Coronary artery (tissue), 2 donors: ENCODE results near the gene KIAA1755.
A peak's percentile ranks its signal among the peaks of the same experiment; 100 is the strongest.

Experiments used
- DNase-seq: peaks from one replicate; pipeline ENCODE4 v3.0.0-alpha.2; 2017; ENCODE audit warnings: low spot score
- H3K27ac ChIP-seq, 2 donors: fragments of 200-600 bp; sonication (generic); one replicate each; pipeline ENCODE4 v1.5.1; 2016 to 2019
- H3K4me3 ChIP-seq: fragments of 200-600 bp; sonication (generic); 2 replicates; pipeline ENCODE4 v1.5.1; 2016; ENCODE audit warnings: mild to moderate bottlenecking, moderate library complexity
- TF ChIP-seq, protein P1 (sequence below): fragments of 200-600 bp; sonication (generic); IDR thresholded peaks from one replicate; pipeline ENCODE4 v1.5.1; 2019; ENCODE audit warnings: antibody characterized with exemption

Gene KIAA1755

DNA sequence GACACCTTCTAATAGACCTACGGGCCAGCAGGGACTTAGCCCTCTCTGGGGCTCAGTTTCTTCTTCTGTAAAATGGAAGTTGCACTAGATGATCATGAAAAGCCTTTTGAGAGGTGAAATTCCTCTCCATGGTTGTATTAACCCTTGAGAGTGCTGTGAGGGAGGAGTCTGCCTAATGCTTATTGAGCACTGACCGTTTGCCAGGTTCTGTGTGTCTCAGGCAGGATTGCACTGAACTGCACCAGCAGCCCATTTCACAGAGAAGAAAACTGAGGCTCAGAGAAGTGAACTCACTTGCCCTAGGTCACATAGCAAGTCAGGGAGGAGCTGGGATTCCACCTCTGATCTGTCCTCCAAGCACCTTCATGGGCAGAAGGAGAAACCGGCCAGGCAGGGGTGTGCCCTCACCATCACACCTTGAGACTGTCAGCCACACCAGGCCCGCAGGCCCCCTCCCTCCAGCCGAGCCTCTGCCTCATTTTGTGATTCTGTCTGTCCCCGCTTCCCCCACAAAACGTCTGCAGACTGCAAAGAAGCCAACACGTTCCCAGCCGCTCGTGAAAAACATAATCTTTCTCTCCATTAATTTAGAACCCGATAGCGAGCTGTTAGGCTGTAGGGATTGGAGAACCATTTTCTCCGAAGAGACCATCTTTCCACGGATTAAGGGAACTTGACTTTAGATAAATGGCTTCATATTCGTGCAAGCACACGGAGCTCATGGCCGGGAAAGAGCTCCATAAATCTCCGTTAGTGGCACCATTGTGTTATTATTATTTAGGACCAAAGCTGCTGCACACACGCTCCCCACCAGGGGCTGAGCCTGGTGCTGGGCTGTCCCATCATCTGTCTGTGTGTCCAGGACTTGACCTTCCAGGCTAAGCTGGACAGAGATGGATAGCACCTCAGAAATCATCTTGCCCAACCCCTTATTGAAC lies 46.0 kb downstream of the KIAA1755 start:
- TF ChIP-seq, protein P1, sequence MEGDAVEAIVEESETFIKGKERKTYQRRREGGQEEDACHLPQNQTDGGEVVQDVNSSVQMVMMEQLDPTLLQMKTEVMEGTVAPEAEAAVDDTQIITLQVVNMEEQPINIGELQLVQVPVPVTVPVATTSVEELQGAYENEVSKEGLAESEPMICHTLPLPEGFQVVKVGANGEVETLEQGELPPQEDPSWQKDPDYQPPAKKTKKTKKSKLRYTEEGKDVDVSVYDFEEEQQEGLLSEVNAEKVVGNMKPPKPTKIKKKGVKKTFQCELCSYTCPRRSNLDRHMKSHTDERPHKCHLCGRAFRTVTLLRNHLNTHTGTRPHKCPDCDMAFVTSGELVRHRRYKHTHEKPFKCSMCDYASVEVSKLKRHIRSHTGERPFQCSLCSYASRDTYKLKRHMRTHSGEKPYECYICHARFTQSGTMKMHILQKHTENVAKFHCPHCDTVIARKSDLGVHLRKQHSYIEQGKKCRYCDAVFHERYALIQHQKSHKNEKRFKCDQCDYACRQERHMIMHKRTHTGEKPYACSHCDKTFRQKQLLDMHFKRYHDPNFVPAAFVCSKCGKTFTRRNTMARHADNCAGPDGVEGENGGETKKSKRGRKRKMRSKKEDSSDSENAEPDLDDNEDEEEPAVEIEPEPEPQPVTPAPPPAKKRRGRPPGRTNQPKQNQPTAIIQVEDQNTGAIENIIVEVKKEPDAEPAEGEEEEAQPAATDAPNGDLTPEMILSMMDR = no peak
- no peak for DNase-seq
- peak overlapping the region in 1 of 2 donors; percentile 8 for H3K27ac ChIP-seq
- no peak overlapping the region for H3K4me3 ChIP-seq

DNA sequence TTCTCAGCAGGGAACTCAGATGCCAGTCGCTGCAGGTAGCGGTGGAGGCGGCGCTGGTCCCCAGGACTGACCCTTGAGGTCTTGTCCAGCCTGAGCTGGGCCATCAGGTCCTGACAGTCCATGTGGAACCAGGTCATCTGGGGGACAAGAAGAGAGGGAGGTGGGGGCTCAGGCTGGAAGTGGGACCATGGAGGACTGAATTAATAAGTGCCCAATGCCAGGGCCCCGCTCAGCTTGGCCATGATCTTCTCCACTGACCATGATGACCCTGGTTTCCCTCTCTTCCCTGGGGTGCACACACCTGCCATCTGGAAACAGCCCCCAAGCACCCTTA lies 47.0 kb downstream of the KIAA1755 start:
- Histone ChIP-seq H3K4me3 (no peak overlapping the region), H3K27ac (peak overlapping the region in 1 of 2 donors; percentile 63)
- no peak for DNase-seq
- TF ChIP-seq, protein P1 = no peak

DNA sequence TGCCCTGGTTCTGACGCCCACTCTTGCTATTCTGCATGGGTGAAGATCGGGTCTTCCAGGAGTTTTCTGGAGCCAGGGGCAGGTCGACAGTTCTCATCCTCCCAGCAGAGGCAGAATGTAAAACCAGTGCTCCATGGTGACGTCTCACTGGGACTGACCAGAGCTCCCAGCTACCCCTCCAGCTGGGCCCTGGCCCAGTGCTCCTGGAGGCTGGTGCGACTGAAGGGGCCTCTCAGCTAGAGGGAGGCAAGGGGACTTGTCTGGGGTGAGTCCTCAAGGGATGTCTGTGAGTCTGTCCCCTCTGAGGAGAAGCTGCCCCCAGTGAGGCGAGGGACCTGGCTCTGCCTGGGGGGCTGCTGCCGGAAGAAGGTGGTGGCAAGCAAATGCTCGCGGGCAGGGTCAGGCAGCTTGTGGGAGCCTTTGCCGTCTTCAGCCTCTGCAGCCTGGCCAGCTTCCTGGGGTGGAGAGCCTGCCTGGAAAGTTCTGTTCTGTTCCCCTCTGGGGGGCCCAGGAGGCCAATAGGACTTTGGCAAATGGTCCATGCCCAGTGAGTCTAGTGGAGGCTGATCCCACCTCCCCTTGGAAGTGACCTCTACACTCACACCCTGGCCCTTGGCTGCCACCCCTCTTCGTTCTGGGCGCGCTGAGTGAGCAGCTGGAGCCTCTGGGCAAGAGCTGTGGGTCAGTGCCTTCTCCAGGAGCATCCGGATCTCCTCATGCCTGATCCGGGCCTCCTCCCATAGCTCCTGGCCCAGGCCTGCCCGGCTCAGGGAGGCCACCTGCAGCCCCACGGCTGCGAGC lies 47.5 kb downstream of the KIAA1755 start:
- TF ChIP-seq, protein P1 = no peak
- DNase-seq = no peak
- H3K4me3 ChIP-seq = no peak overlapping the region
- H3K27ac ChIP-seq = peak overlapping the region; percentile 22 to 63

DNA sequence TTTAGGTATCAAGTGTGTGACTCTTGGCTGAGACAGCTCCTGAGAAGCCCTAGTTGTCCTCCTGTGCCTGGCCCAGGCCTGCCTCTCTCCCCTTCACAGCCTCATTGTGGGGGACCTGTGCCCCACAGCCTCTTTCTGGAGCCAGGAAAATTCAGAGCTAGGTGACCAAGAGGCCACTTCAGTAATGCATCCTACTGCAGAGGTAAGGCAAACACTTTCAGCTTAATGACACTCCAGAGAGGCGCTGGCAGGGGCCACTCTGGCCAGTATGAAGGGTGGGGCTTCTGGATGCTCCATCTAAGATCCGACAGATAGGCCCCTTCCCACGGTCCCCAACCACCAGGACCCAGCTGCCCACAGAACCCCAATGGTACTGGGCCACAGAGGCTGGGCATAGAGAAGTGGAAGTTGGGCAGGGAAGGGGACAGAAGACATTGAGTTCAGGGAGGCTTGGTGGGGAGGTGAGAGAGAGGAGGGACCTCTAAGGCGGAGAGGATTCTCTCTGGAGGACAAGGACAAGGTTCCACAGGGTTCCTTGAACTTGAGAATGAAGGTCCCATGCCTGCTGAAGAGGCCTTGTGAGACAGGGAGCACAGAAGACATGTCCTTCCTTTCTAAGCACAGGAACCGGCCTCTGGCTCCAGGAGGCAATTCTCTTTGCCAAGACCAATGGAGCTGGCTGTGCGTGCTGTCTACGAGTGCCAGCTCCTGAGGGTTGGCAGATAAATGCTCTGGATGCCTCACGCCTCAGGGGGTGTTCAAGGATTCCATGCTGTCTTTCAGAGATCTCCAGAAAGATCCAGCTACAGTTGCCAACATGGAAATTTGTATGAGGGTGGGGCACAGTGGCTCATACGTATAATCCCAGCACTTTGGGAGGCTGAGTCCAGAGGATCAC lies 49.1 kb downstream of the KIAA1755 start:
- Histone ChIP-seq H3K27ac (peak overlapping the region; percentile 71 to 86), H3K4me3 (no peak overlapping the region)
- TF ChIP-seq, protein P1 = no peak
- no peak for DNase-seq

DNA sequence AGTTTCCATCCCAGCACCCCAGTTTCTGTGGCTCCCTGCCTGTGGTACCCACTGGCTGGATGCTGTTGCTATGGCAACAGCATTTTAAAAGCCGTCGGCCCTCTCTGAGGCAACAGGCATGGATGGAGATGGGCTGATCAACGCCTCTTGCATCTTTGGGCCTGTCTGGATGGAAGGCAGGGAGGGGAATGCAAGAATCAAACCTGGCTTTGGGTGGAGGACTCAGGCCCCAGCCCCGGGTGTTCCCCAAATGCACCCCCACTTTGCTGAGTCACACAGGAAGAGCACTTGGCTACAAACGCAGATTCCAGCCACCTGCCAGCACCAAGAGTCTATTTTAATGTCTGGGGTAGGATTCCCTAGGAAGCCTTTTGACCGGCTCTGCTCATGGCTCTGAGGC lies 49.8 kb downstream of the KIAA1755 start:
- TF ChIP-seq, protein P1 = no peak
- peak; percentile 71 for DNase-seq
- Histone ChIP-seq H3K27ac (peak overlapping the region; percentile 71 to 86), H3K4me3 (no peak overlapping the region)

DNA sequence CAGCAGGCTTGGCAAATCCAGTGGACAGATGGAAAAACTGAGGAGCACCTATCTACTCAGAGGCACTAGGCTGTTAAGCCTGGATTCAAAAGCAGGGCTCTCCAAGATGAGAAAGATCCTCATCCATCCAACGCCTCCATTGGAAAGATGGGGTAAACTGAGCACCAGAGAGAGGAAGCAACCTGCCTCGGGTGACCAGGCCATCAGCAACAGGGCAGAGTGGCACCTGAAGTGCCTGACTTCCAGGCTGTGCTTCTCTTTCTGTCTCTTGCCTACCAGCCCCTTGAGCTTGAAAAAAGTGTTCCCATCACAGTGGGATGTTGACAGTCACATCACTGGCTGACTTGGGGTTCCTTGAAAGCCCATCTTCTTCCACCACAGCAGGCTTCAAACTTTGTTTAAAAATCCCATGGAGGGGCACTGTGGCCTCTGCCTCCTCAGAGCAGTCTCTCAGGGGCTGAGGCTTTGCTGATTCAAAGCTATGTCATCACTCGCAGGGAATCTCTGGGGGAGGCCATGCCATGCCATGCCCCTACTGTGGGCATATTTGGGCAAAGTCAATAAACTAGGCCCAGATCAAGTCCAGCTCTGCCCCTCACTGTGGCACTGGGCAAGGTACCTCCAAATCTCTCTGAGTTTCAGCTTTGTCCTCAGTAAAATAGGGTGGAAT lies 50.7 kb downstream of the KIAA1755 start:
- Histone ChIP-seq H3K27ac (peak overlapping the region; percentile 71 to 86), H3K4me3 (no peak overlapping the region)
- TF ChIP-seq, protein P1 = no peak
- peak; percentile 73 for DNase-seq
